GM12878 (cell line): Measurements from ENCODE around the gene SDF4. TPM values are rescaled to one million over a fixed set of nuclear protein-coding genes. Genes with fewer than 3 reads are reported as not detected.

Experiments used
- BHLHE40 ChIP-seq, 2 experiments: fragments of 450-650 bp in 1 of 2; IDR thresholded peaks; 2 replicates each; pipeline ENCODE4 v1.6.1; 2011 to 2017; ENCODE audit warnings: low read depth in 2 of 2, borderline replicate concordance in 1 of 2, improper control_type of control experiment in 1 of 2, low read length in 1 of 2, mild to moderate bottlenecking in 1 of 2
- EED ChIP-seq: sonication (generic); IDR thresholded peaks from 2 replicates; pipeline ENCODE4 v1.6.1; 2016; ENCODE audit warnings: antibody characterized with exemption, low read depth
- HDAC2 ChIP-seq: fragments of 200-600 bp; sonication (generic); IDR thresholded peaks from 2 replicates; pipeline ENCODE4 v1.6.1; 2017
- IKZF1 ChIP-seq: fragments of 450-650 bp; conservative IDR thresholded peaks from 2 replicates; pipeline ENCODE4 v1.6.1; 2017; ENCODE audit warnings: antibody characterized with exemption, mild to moderate bottlenecking
- MEF2B ChIP-seq: fragments of 450-650 bp; IDR thresholded peaks from 2 replicates; pipeline ENCODE4 v1.6.1; 2018; ENCODE audit warnings: mild to moderate bottlenecking, moderate library complexity; ENCODE audit not compliant: partially characterized antibody, poor library complexity, severe bottlenecking
- MTA2 ChIP-seq: fragments of 450-650 bp; IDR thresholded peaks from 2 replicates; pipeline ENCODE4 v1.6.1; 2016; ENCODE audit warnings: low read depth, mild to moderate bottlenecking, moderate library complexity
- NFXL1 ChIP-seq: fragments of 450-650 bp; IDR thresholded peaks from 2 replicates; pipeline ENCODE4 v1.6.1; 2017; ENCODE audit warnings: antibody characterized with exemption, mild to moderate bottlenecking, borderline replicate concordance
- NFYB ChIP-seq: IDR thresholded peaks from 2 replicates; pipeline ENCODE4 v1.6.1; 2011; ENCODE audit warnings: low read depth, mild to moderate bottlenecking, low read length, improper control_type of control experiment, moderate library complexity; ENCODE audit not compliant: insufficient read depth
- NR2C1 ChIP-seq: fragments of 450-650 bp; IDR thresholded peaks from 2 replicates; pipeline ENCODE4 v1.6.1; 2017; ENCODE audit warnings: antibody characterized with exemption, mild to moderate bottlenecking, moderate library complexity
- NR2F1 ChIP-seq: fragments of 450-650 bp; conservative IDR thresholded peaks from 2 replicates; pipeline ENCODE4 v1.6.1; 2017; ENCODE audit warnings: mild to moderate bottlenecking
- PBX3 ChIP-seq: IDR thresholded peaks from 2 replicates; pipeline ENCODE4 v1.6.1; 2011; ENCODE audit warnings: mild to moderate bottlenecking, low read depth, low read length, moderate library complexity; ENCODE audit not compliant: insufficient replicate concordance
- RAD21 ChIP-seq: IDR thresholded peaks from 2 replicates; pipeline ENCODE4 v1.6.1; 2011; ENCODE audit warnings: mild to moderate bottlenecking, low read depth, low read length, moderate library complexity; ENCODE audit not compliant: insufficient read depth
- RAD51 ChIP-seq: fragments of 450-650 bp; IDR thresholded peaks from 2 replicates; pipeline ENCODE4 v1.6.1; 2016; ENCODE audit warnings: moderate library complexity, mild to moderate bottlenecking, inconsistent platforms
- SKIL ChIP-seq: fragments of 450-650 bp; IDR thresholded peaks from 2 replicates; pipeline ENCODE4 v1.6.1; 2017; ENCODE audit warnings: mild to moderate bottlenecking, low read depth, inconsistent platforms; ENCODE audit not compliant: poor library complexity, severe bottlenecking
- STAT1 ChIP-seq: fragments of 450-650 bp; conservative IDR thresholded peaks from 2 replicates; pipeline ENCODE4 v1.6.1; 2014; ENCODE audit warnings: antibody characterized with exemption, mild to moderate bottlenecking
- SUPT20H ChIP-seq: IDR thresholded peaks from 2 replicates; pipeline ENCODE4 v1.6.1; 2011; ENCODE audit warnings: low read depth, mild to moderate bottlenecking, low read length, moderate library complexity, borderline replicate concordance; ENCODE audit not compliant: control insufficient read depth
- TBL1XR1 ChIP-seq: IDR thresholded peaks from 2 replicates; pipeline ENCODE4 v1.6.1; 2012; ENCODE audit warnings: low read depth, low read length, improper control_type of control experiment
- TCF7 ChIP-seq: IDR thresholded peaks from 2 replicates; pipeline ENCODE4 v1.6.1; 2014; ENCODE audit warnings: antibody characterized with exemption, borderline replicate concordance
- YBX1 ChIP-seq: fragments of 450-650 bp; IDR thresholded peaks from 2 replicates; pipeline ENCODE4 v1.6.1; 2016; ENCODE audit warnings: antibody characterized with exemption
- YY1 ChIP-seq: IDR thresholded peaks from 2 replicates; pipeline ENCODE4 v1.6.1; 2011; ENCODE audit warnings: low read depth, mild to moderate bottlenecking, low read length
- polyA plus RNA-seq, 11 experiments: library from polyadenylated mRNA; depleted of rRNA in 4 of 11; unstranded in 6 of 11; stranded (reverse) in 5 of 11; fragments of >200 nt; fragmentation: Nextera tagmentation in 4 of 11; fragmentation: Illumina TruSeq in 1 of 11; extraction: Ambion mirVana in 4 of 11; extraction: Trizol in 1 of 11; gene quantifications; 1 replicate in 1 of 11; 2 replicates in 10 of 11; pipeline versions ENCODE4 v1.2.1 to v1.2.3, GENCODE V29; 2011 to 2016; ENCODE audit warnings: inconsistent platforms in 2 of 11, missing spikeins in 2 of 11, low read depth in 1 of 11
- total RNA-seq, 4 experiments: library from RNA; depleted of rRNA in 3 of 4; stranded (reverse); fragments of >200 nt in 3 of 4; fragmentation: Illumina TruSeq in 1 of 4; extraction: Trizol in 1 of 4; gene quantifications; 2 replicates each; pipeline versions ENCODE4 v1.2.1 to v1.2.3, GENCODE V29; 2013 to 2021
- TF ChIP-seq, protein P1 (sequence below): fragments of 450-650 bp; IDR thresholded peaks from 2 replicates; pipeline ENCODE4 v1.6.1; 2017; ENCODE audit warnings: borderline replicate concordance
- TF ChIP-seq, protein P2 (sequence below): fragments of 450-650 bp; formaldehyde crosslinking; IDR thresholded peaks from 2 replicates; pipeline ENCODE4 v1.4.0; 2020; ENCODE audit warnings: mild to moderate bottlenecking, moderate library complexity

SDF4 gene
- total and polyA plus RNA-seq, 10 of the 15 experiments (the other 5 are each of a cell fraction or from before 2014, with no cell fraction given) = 0.44 to 97.2 (median 40.2) TPM

- TF ChIP-seq, protein P1, sequence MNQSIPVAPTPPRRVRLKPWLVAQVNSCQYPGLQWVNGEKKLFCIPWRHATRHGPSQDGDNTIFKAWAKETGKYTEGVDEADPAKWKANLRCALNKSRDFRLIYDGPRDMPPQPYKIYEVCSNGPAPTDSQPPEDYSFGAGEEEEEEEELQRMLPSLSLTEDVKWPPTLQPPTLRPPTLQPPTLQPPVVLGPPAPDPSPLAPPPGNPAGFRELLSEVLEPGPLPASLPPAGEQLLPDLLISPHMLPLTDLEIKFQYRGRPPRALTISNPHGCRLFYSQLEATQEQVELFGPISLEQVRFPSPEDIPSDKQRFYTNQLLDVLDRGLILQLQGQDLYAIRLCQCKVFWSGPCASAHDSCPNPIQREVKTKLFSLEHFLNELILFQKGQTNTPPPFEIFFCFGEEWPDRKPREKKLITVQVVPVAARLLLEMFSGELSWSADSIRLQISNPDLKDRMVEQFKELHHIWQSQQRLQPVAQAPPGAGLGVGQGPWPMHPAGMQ = no peak
- TF ChIP-seq IKZF1 (peak; percentile 47; the same call in 1 of the 2 replicates), RAD51 (no peak), NR2F1 (no peak), YY1 (no peak), MTA2 (no peak), RAD21 (no peak), TCF7 (no peak), YBX1 (no peak), BHLHE40 (IDR thresholded peaks at IDR 0.05; ENCODE audit: borderline replicate concordance in 1 of 2, low read depth in 2 of 2, low read length in 1 of 2) (peak in 1 of 2 experiments; percentile 9; a peak in 1 of 4 replicates), NFXL1 (no peak), SUPT20H (no peak), EED (0 out of 2 replicates have a peak, but pooled peaks have one; percentile 10), SKIL (no peak), PBX3 (no peak), HDAC2 (no peak), MEF2B (peak; percentile 76), NFYB (no peak), STAT1 (no peak), NR2C1 (no peak), TBL1XR1 (no peak)
- TF ChIP-seq, protein P2, sequence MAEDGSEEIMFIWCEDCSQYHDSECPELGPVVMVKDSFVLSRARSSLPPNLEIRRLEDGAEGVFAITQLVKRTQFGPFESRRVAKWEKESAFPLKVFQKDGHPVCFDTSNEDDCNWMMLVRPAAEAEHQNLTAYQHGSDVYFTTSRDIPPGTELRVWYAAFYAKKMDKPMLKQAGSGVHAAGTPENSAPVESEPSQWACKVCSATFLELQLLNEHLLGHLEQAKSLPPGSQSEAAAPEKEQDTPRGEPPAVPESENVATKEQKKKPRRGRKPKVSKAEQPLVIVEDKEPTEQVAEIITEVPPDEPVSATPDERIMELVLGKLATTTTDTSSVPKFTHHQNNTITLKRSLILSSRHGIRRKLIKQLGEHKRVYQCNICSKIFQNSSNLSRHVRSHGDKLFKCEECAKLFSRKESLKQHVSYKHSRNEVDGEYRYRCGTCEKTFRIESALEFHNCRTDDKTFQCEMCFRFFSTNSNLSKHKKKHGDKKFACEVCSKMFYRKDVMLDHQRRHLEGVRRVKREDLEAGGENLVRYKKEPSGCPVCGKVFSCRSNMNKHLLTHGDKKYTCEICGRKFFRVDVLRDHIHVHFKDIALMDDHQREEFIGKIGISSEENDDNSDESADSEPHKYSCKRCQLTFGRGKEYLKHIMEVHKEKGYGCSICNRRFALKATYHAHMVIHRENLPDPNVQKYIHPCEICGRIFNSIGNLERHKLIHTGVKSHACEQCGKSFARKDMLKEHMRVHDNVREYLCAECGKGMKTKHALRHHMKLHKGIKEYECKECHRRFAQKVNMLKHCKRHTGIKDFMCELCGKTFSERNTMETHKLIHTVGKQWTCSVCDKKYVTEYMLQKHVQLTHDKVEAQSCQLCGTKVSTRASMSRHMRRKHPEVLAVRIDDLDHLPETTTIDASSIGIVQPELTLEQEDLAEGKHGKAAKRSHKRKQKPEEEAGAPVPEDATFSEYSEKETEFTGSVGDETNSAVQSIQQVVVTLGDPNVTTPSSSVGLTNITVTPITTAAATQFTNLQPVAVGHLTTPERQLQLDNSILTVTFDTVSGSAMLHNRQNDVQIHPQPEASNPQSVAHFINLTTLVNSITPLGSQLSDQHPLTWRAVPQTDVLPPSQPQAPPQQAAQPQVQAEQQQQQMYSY (CRISPR knock-in tag) = no peak
Observed at GRCh38 chr1:1169429-1170214, 62.2 kb downstream of the SDF4 start (continued).
